22Rv1 (cell line): Measurements from ENCODE around the gene C2orf42.
A peak's percentile ranks its signal among the peaks of the same experiment; 100 is the strongest.
"Not testable (repeated sequence)": the region's sequence is repeated elsewhere in the genome, so short reads cannot be mapped to it uniquely, and the experiment has no call there.

Experiments
- H3K27ac ChIP-seq: fragments of 450-650 bp; 2 replicates; pipeline ENCODE4 v1.5.1; 2017
- CTCF ChIP-seq: fragments of 450-650 bp; IDR thresholded peaks from 2 replicates; pipeline ENCODE4 v1.5.1; 2017; ENCODE audit warnings: mild to moderate bottlenecking
- ZFX ChIP-seq: fragments of 450-650 bp; IDR thresholded peaks from 2 replicates; pipeline ENCODE4 v1.6.1; 2017; ENCODE audit warnings: antibody characterized with exemption, borderline replicate concordance

C2orf42 gene

DNA sequence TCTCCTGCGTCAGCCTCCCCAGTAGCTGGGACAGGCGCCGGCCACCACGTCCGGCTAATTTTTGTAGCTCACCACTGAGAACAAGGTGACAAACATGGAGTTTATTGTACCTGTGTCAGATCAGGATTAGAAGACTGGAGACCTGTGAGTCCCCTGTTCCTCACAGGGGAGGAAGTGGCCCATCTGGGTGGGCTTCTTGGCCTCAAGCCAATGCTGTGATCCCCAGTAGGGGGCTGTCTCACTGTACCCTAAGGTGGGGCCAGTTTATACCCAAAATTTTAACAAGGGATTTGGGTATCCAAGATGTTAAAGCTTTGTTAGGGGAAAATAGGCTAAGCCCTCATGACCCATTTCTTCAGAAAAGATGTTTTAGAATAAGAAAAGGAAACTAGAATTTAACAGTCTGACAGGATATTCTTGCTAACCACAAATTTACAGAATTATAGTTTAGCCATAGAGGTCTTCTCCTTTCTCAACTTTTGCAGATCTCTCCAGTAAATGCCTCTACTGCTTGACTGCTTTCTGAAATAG, 87.2 kb downstream of the C2orf42 start:
- H3K27ac ChIP-seq: no peak overlapping the region
- no peak for TF ChIP-seq CTCF
- TF ChIP-seq ZFX: no peak

- H3K27ac ChIP-seq: not testable (repeated sequence)
Observed at GRCh38 chr2:70102323-70102905, 88.4 kb downstream of the C2orf42 start.

GRCh38 chr2:70101686-70102085, 89.1 kb downstream of the C2orf42 start:
- not testable (repeated sequence) for H3K27ac ChIP-seq
- 0 out of 2 replicates have a peak, but pooled peaks have one; percentile 11 for TF ChIP-seq CTCF

- TF ChIP-seq CTCF: no peak
- TF ChIP-seq ZFX: no peak
- no peak overlapping the region for H3K27ac ChIP-seq
Observed at GRCh38 chr2:70101174-70101573, 89.6 kb downstream of the C2orf42 start.
